ENCODE results near the gene SSH2.
"Not testable (repeated sequence)": the region's sequence is repeated elsewhere in the genome, so short reads cannot be mapped to it uniquely, and the experiment has no call there.

Gene SSH2

GRCh38 chr17:29958947-29959657 is 29.1 kb upstream of the SSH2 start:
- H3K4me2 ChIP-seq (ENCODE audit: low read length) = no peak overlapping the region
- no peaks in the 10 kb centered on the region for H3K9me3 ChIP-seq (ENCODE audit: insufficient read depth, low read length)
- no peak overlapping the region for H3K9ac ChIP-seq (ENCODE audit: low read length)
- H3K36me3 ChIP-seq (replicated peaks; ENCODE audit: low read depth, low read length) = no peaks in the 10 kb centered on the region
- H3K79me2 ChIP-seq (ENCODE audit: low read length) = no peaks in the 10 kb centered on the region
- H3K4me1 ChIP-seq (ENCODE audit: low read length) = no peaks in the 10 kb centered on the region
- H3K4me3 ChIP-seq (ENCODE audit: low read length) = no peak overlapping the region
- no peaks in the 10 kb centered on the region for H3K27me3 ChIP-seq (ENCODE audit: low read depth, low read length)
- H3K27ac ChIP-seq (ENCODE audit: low read length) = no peak overlapping the region
- TF ChIP-seq CTCF (IDR thresholded peaks at IDR 0.05; ENCODE audit: low read depth, low read length) (no peak), EZH2phosphoT487 (IDR thresholded peaks at IDR 0.05; ENCODE audit: low read depth) (no peak)
- no peak overlapping the region for H2AFZ ChIP-seq (ENCODE audit: low read depth, low read length)
- H4K20me1 ChIP-seq (ENCODE audit: insufficient read depth, low read length) = no peaks in the 10 kb centered on the region

GRCh38 chr17:29957488-29957887 is 27.5 kb upstream of the SSH2 start:
- H2AFZ ChIP-seq (ENCODE audit: low read depth, low read length); H3K36me3 ChIP-seq (replicated peaks; ENCODE audit: low read depth, low read length); H3K4me3 ChIP-seq (ENCODE audit: low read length); H4K20me1 ChIP-seq (ENCODE audit: insufficient read depth, low read length); H3K9ac ChIP-seq (ENCODE audit: low read length); H3K9me3 ChIP-seq (ENCODE audit: insufficient read depth, low read length); H3K4me1 ChIP-seq (ENCODE audit: low read length); H3K27ac ChIP-seq (ENCODE audit: low read length); H3K4me2 ChIP-seq (ENCODE audit: low read length); H3K79me2 ChIP-seq (ENCODE audit: low read length); H3K27me3 ChIP-seq (ENCODE audit: low read depth, low read length): not testable (repeated sequence)

GRCh38 chr17:29956225-29956624 is 26.2 kb upstream of the SSH2 start:
- TF ChIP-seq CTCF (IDR thresholded peaks at IDR 0.05; ENCODE audit: low read depth, low read length) = no peak
- TF ChIP-seq EZH2phosphoT487 (IDR thresholded peaks at IDR 0.05; ENCODE audit: low read depth) = no peak
- H2AFZ ChIP-seq (ENCODE audit: low read depth, low read length) = no peak overlapping the region
- no peaks in the 10 kb centered on the region for H3K27me3 ChIP-seq (ENCODE audit: low read depth, low read length)
- H3K4me2 ChIP-seq (ENCODE audit: low read length) = no peak overlapping the region
- no peaks in the 10 kb centered on the region for H3K9me3 ChIP-seq (ENCODE audit: insufficient read depth, low read length)
- no peaks in the 10 kb centered on the region for H4K20me1 ChIP-seq (ENCODE audit: insufficient read depth, low read length)
- no peaks in the 10 kb centered on the region for H3K36me3 ChIP-seq (replicated peaks; ENCODE audit: low read depth, low read length)
- no peak overlapping the region for H3K4me3 ChIP-seq (ENCODE audit: low read length)
- H3K79me2 ChIP-seq (ENCODE audit: low read length) = no peaks in the 10 kb centered on the region
- no peak overlapping the region for H3K9ac ChIP-seq (ENCODE audit: low read length)
- H3K4me1 ChIP-seq (ENCODE audit: low read length) = no peaks in the 10 kb centered on the region
- no peak overlapping the region for H3K27ac ChIP-seq (ENCODE audit: low read length)

GRCh38 chr17:29954405-29954804 is 24.4 kb upstream of the SSH2 start:
- Histone ChIP-seq H3K27me3 (ENCODE audit: low read depth, low read length) (no peaks in the 10 kb centered on the region), H3K9me3 (ENCODE audit: insufficient read depth, low read length) (no peaks in the 10 kb centered on the region), H3K4me1 (ENCODE audit: low read length) (no peaks in the 10 kb centered on the region)

GRCh38 chr17:29949696-29950095 is 19.7 kb upstream of the SSH2 start:
- Histone ChIP-seq H3K4me2 (ENCODE audit: low read length) (no peak overlapping the region), H3K79me2 (ENCODE audit: low read length) (no peaks in the 10 kb centered on the region), H3K27ac (ENCODE audit: low read length) (no peak overlapping the region), H3K27me3 (ENCODE audit: low read depth, low read length) (no peaks in the 10 kb centered on the region), H3K9ac (ENCODE audit: low read length) (no peak overlapping the region), H3K9me3 (ENCODE audit: insufficient read depth, low read length) (no peaks in the 10 kb centered on the region), H3K4me3 (ENCODE audit: low read length) (no peak overlapping the region), H3K4me1 (ENCODE audit: low read length) (peaks cover 10% of the 10 kb centered on the region), H2AFZ (ENCODE audit: low read depth, low read length) (no peak overlapping the region), H3K36me3 (replicated peaks; ENCODE audit: low read depth, low read length) (no peaks in the 10 kb centered on the region), H4K20me1 (ENCODE audit: insufficient read depth, low read length) (no peaks in the 10 kb centered on the region)
- TF ChIP-seq EZH2phosphoT487 (IDR thresholded peaks at IDR 0.05; ENCODE audit: low read depth) (no peak), CTCF (IDR thresholded peaks at IDR 0.05; ENCODE audit: low read depth, low read length) (no peak)

More at GRCh38 chr17:29954405-29954804, 24.4 kb upstream of the SSH2 start:
- H3K36me3 ChIP-seq (replicated peaks; ENCODE audit: low read depth, low read length) = no peaks in the 10 kb centered on the region
- H3K27ac ChIP-seq (ENCODE audit: low read length) = no peak overlapping the region
- no peak overlapping the region for H3K9ac ChIP-seq (ENCODE audit: low read length)
- no peak overlapping the region for H3K4me3 ChIP-seq (ENCODE audit: low read length)
- no peak overlapping the region for H3K4me2 ChIP-seq (ENCODE audit: low read length)
- H4K20me1 ChIP-seq (ENCODE audit: insufficient read depth, low read length) = no peaks in the 10 kb centered on the region
- no peaks in the 10 kb centered on the region for H3K79me2 ChIP-seq (ENCODE audit: low read length)
- no peak overlapping the region for H2AFZ ChIP-seq (ENCODE audit: low read depth, low read length)
- TF ChIP-seq EZH2phosphoT487 (IDR thresholded peaks at IDR 0.05; ENCODE audit: low read depth) = no peak

All from OCI-LY3 (cell line).